Measurements from ENCODE around the gene ZNF132. TPM values are rescaled to one million over a fixed set of nuclear protein-coding genes. Genes with fewer than 3 reads are reported as not detected.

ZNF132 gene
- total RNA-seq, 1 donor from 2014 or later = 0.28 TPM

GRCh38 chr19:58466089-58466759 is 26.3 kb upstream of the ZNF132 start:
- peaks cover 3% of the 10 kb centered on the region for H3K27me3 Mint-ChIP-seq (ENCODE audit: low read depth)

DNA sequence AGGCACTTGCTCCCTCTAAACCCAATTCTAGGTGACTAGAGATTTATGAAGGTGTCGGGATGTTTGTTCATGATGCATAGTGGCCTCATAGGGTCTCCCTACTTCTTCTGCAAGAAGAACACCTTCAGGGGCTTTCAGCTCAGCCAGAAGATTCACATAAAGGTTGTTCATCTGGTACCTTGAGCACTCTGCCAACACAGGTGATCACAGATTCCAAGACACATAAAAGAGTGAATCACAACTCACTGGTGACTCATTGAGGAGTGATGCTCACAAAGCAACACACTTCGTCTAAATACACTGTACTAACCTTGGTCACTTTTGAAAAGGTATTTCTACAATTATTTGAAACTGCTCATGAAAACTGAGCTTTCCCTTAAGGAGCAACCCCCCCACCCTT is 20.1 kb upstream of the ZNF132 start:
- no peak for DNase-seq (ENCODE audit: low read depth, low spot score)
- Mint-ChIP-seq H3K27ac (ENCODE audit: unreplicated experiment) (no peak overlapping the region), H3K36me3 (ENCODE audit: low read depth) (peaks cover 3% of the 10 kb centered on the region), H3K4me1 (no peaks in the 10 kb centered on the region), H3K9me3 (no peaks in the 10 kb centered on the region), H3K27me3 (ENCODE audit: low read depth) (no peaks in the 10 kb centered on the region), H3K4me3 (no peak overlapping the region)
- TF ChIP-seq, protein P1, sequence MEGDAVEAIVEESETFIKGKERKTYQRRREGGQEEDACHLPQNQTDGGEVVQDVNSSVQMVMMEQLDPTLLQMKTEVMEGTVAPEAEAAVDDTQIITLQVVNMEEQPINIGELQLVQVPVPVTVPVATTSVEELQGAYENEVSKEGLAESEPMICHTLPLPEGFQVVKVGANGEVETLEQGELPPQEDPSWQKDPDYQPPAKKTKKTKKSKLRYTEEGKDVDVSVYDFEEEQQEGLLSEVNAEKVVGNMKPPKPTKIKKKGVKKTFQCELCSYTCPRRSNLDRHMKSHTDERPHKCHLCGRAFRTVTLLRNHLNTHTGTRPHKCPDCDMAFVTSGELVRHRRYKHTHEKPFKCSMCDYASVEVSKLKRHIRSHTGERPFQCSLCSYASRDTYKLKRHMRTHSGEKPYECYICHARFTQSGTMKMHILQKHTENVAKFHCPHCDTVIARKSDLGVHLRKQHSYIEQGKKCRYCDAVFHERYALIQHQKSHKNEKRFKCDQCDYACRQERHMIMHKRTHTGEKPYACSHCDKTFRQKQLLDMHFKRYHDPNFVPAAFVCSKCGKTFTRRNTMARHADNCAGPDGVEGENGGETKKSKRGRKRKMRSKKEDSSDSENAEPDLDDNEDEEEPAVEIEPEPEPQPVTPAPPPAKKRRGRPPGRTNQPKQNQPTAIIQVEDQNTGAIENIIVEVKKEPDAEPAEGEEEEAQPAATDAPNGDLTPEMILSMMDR (conservative IDR thresholded peaks at IDR 0.05) = no peak

More at GRCh38 chr19:58466089-58466759, 26.3 kb upstream of the ZNF132 start:
- TF ChIP-seq, protein P1 (conservative IDR thresholded peaks at IDR 0.05) = no peak
- Mint-ChIP-seq H3K4me1 (peaks cover 27% of the 10 kb centered on the region), H3K4me3 (peak overlapping the region; percentile 88), H3K36me3 (ENCODE audit: low read depth) (no peaks in the 10 kb centered on the region), H3K9me3 (no peaks in the 10 kb centered on the region), H3K27ac (ENCODE audit: unreplicated experiment) (no peak overlapping the region)
- no peak for DNase-seq (ENCODE audit: low read depth, low spot score)

GRCh38 chr19:58456111-58456510 is 16.2 kb upstream of the ZNF132 start:
- DNase-seq (ENCODE audit: low read depth, low spot score) = no peak
- Mint-ChIP-seq H3K4me1 (peaks cover 11% of the 10 kb centered on the region), H3K27ac (ENCODE audit: unreplicated experiment) (no peak overlapping the region), H3K9me3 (peaks cover 2% of the 10 kb centered on the region), H3K36me3 (ENCODE audit: low read depth) (peaks cover 5% of the 10 kb centered on the region), H3K4me3 (no peak overlapping the region), H3K27me3 (ENCODE audit: low read depth) (peaks cover 2% of the 10 kb centered on the region)
- TF ChIP-seq, protein P1 (conservative IDR thresholded peaks at IDR 0.05) = no peak

DNA sequence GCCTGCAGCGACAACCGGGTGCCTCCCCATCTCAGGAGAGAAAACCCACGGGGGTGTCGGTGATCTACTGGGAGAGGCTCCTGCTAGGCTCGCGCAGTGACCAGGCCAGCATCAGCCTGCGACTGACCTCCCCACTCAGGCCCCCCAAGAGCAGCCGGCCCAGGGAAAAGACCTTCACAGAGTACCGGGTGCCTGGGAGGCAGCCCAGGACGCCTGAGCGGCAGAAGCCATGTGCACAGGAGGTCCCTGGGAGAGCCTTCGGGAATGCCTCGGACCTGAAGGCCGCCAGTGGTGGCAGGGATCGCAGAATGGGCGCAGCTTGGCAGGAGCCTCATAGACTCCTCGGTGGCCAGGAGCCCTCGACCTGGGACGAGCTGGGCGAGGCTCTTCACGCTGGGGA is 15.4 kb upstream of the ZNF132 start:
- Mint-ChIP-seq H3K9me3 (peaks cover 2% of the 10 kb centered on the region), H3K4me3 (no peak overlapping the region), H3K27ac (ENCODE audit: unreplicated experiment) (no peak overlapping the region), H3K4me1 (peaks cover 19% of the 10 kb centered on the region), H3K27me3 (ENCODE audit: low read depth) (peaks cover 9% of the 10 kb centered on the region), H3K36me3 (ENCODE audit: low read depth) (peaks cover 6% of the 10 kb centered on the region)
- no peak for DNase-seq (ENCODE audit: low read depth, low spot score)
- TF ChIP-seq, protein P1 (conservative IDR thresholded peaks at IDR 0.05) = no peak

DNA sequence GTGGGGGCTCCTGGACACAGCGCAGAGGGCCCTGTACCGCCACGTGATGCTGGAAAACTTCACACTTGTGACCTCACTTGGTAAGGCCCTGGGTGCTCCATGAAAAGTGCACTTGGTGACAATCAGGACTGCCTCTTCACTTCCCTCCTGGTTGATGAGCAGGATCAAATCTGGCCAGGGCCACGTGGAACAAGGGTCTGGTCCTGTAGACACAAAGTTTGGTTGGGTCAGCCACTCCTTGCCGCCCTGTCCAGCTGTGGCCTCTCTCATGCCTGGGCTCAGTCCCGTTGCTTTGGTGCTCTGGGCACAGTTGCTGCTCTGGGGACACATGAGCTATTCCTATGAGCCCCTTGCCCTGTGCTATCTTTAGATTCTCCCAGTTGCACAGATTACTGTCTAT is 13.8 kb upstream of the ZNF132 start:
- H3K4me1 Mint-ChIP-seq = peaks cover 19% of the 10 kb centered on the region
- no peak for DNase-seq (ENCODE audit: low read depth, low spot score)
- peaks cover 2% of the 10 kb centered on the region for H3K9me3 Mint-ChIP-seq
- H3K36me3 Mint-ChIP-seq (ENCODE audit: low read depth) = peaks cover 8% of the 10 kb centered on the region
- peak overlapping the region; percentile 80 for H3K4me3 Mint-ChIP-seq
- TF ChIP-seq, protein P1 (conservative IDR thresholded peaks at IDR 0.05) = no peak
- H3K27ac Mint-ChIP-seq (ENCODE audit: unreplicated experiment) = peak overlapping the region; percentile 12
- H3K27me3 Mint-ChIP-seq (ENCODE audit: low read depth) = peaks cover 15% of the 10 kb centered on the region
